ENCODE data around the gene CORO1C. TPM values are rescaled to one million over a fixed set of nuclear protein-coding genes. Genes with fewer than 3 reads are reported as not detected.

Gene CORO1C
- total RNA-seq, 3 donors from 2014 or later (not counting 1 experiment from before 2014, with no cell fraction given) = 28.9 to 43.5 (median 36.0) TPM

DNA sequence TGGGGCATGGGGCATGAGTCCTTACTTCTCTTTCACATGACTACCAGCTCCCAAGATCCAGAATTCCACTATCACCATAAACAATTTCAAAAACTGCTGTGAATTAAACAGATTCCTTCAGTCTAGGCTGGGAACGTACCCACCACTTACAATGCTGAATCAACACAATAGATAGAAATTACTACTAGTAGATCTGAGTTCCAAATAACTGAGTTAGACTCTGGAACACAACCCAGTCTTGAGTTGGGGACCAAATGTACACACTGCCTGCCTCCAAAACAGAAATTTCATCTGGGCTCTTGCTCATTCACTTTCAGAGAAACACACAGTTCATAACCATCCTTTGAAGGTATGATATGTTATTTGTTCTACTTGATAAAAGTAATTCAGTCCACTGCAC, 8.9 kb downstream of the CORO1C start:
- H3K4me1 ChIP-seq (ENCODE audit: control insufficient read depth, insufficient read depth, low read length) = peaks cover 10% of the 10 kb centered on the region
- H3K27me3 ChIP-seq (ENCODE audit: control insufficient read depth, insufficient read depth, low read length) = no peaks in the 10 kb centered on the region
- H3K27ac Mint-ChIP-seq = peak overlapping the region in 1 of 2 donors; percentile 47
- no peaks in the 10 kb centered on the region for H3K9me3 ChIP-seq (ENCODE audit: control insufficient read depth, insufficient read depth, low read length)
- peaks cover 25 to 41% of the 10 kb centered on the region in 2 donors for H3K4me1 Mint-ChIP-seq
- intact Hi-C loops (cut with micrococcal nuclease) = no loop called here
- ATAC-seq = no peak
- H3K4me3 Mint-ChIP-seq = no peak overlapping the region
- H3K36me3 ChIP-seq (ENCODE audit: control insufficient read depth, insufficient read depth, low read length) = no peaks in the 10 kb centered on the region
- H3K36me3 Mint-ChIP-seq = no peaks in the 10 kb centered on the region
- 83% methylated on average over 1 of the region's 1 CpG for WGBS (ENCODE audit: insufficient coverage)
- no peaks in the 10 kb centered on the region for H3K27me3 Mint-ChIP-seq (ENCODE audit: low read depth in 2 of 2)
- H3K27ac ChIP-seq (ENCODE audit: low read length) = no peak overlapping the region
- H3K4me3 ChIP-seq (ENCODE audit: low read length) = no peak overlapping the region
- TF ChIP-seq CTCF (IDR thresholded peaks at IDR 0.05) = no peak
- H3K9me3 Mint-ChIP-seq = no peaks in the 10 kb centered on the region
- DNase-seq = no peak

DNA sequence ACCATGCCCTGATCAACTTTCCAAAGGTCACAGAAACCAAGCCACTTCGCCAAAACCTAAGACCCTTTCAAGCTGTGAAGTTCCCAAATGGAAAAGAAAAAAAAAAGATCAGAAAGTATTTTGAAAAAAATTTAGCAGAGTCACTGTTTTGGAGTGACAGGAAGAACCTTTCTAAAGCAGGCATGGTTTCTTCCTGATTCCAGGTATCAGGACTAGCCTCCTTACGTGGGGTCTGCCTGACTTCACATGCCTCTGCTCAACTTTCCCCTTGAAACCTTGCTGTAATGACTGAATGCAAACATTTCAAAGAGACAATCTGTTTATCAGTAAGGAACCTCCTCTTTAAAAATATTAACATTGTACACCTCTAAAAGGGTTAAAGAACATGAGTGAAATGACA, 9.5 kb downstream of the CORO1C start:
- 86% methylated on average over 2 of the region's 2 CpGs for WGBS (ENCODE audit: insufficient coverage)
- no peak overlapping the region for H3K4me3 Mint-ChIP-seq
- no peak for TF ChIP-seq CTCF (IDR thresholded peaks at IDR 0.05)
- Histone ChIP-seq H3K4me3 (ENCODE audit: low read length) (no peak overlapping the region), H3K36me3 (ENCODE audit: control insufficient read depth, insufficient read depth, low read length) (no peaks in the 10 kb centered on the region), H3K4me1 (ENCODE audit: control insufficient read depth, insufficient read depth, low read length) (peaks cover 10% of the 10 kb centered on the region), H3K9me3 (ENCODE audit: control insufficient read depth, insufficient read depth, low read length) (no peaks in the 10 kb centered on the region), H3K27ac (ENCODE audit: low read length) (no peak overlapping the region), H3K27me3 (ENCODE audit: control insufficient read depth, insufficient read depth, low read length) (no peaks in the 10 kb centered on the region)
- no peak for DNase-seq
- peaks cover 27 to 40% of the 10 kb centered on the region in 2 donors for H3K4me1 Mint-ChIP-seq
- H3K27me3 Mint-ChIP-seq (ENCODE audit: low read depth in 2 of 2) = no peaks in the 10 kb centered on the region
- no peaks in the 10 kb centered on the region for H3K9me3 Mint-ChIP-seq
- H3K36me3 Mint-ChIP-seq = no peaks in the 10 kb centered on the region
- no peak for ATAC-seq
- intact Hi-C loops (cut with micrococcal nuclease) = no loop called here
- peak overlapping the region in 1 of 2 donors; percentile 47 for H3K27ac Mint-ChIP-seq

GRCh38 chr12:108720757-108721514, 10.4 kb downstream of the CORO1C start:
- no peaks in the 10 kb centered on the region for H3K36me3 Mint-ChIP-seq
- Histone ChIP-seq H3K9me3 (ENCODE audit: control insufficient read depth, insufficient read depth, low read length) (no peaks in the 10 kb centered on the region), H3K27ac (ENCODE audit: low read length) (no peak overlapping the region), H3K4me1 (ENCODE audit: control insufficient read depth, insufficient read depth, low read length) (peaks cover 10% of the 10 kb centered on the region), H3K4me3 (ENCODE audit: low read length) (no peak overlapping the region), H3K27me3 (ENCODE audit: control insufficient read depth, insufficient read depth, low read length) (no peaks in the 10 kb centered on the region), H3K36me3 (ENCODE audit: control insufficient read depth, insufficient read depth, low read length) (no peaks in the 10 kb centered on the region)
- ATAC-seq (no peak), DNase-seq (no peak)
- no peak for TF ChIP-seq CTCF (IDR thresholded peaks at IDR 0.05)
- intact Hi-C loops (cut with micrococcal nuclease) = no loop called here
- no peak overlapping the region for H3K27ac Mint-ChIP-seq
- H3K9me3 Mint-ChIP-seq = no peaks in the 10 kb centered on the region
- H3K4me1 Mint-ChIP-seq = peaks cover 32 to 40% of the 10 kb centered on the region in 2 donors
- over 99% methylated on average over 5 of the region's 5 CpGs for WGBS (ENCODE audit: insufficient coverage)
- no peaks in the 10 kb centered on the region for H3K27me3 Mint-ChIP-seq (ENCODE audit: low read depth in 2 of 2)
- H3K4me3 Mint-ChIP-seq = no peak overlapping the region

DNA sequence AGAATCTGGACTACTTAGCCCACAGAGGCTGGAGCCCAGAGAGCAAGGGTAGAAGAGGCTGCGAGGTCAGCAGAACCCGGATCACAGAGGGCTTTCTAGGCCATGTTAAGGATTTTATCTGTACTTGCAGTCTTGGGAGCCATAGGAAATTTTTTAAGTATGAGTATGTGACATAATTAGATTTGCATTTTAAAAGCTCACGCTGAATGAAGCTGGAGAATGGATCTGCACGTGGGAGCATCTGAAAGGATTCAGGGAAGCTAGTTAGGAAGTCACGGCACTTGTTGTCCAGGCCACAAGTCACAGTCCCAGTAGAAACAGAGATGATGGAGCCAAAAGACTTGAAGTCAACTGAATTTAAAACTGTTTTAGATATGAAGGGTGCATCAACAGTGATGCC, 14.1 kb downstream of the CORO1C start:
- H3K27me3 Mint-ChIP-seq (ENCODE audit: low read depth in 2 of 2) = no peaks in the 10 kb centered on the region
- no peak for TF ChIP-seq CTCF (IDR thresholded peaks at IDR 0.05)
- no peaks in the 10 kb centered on the region for H3K9me3 Mint-ChIP-seq
- H3K4me3 Mint-ChIP-seq = no peak overlapping the region
- DNase-seq (no peak), ATAC-seq (no peak)
- no peaks in the 10 kb centered on the region for H3K27me3 ChIP-seq (ENCODE audit: control insufficient read depth, insufficient read depth, low read length)
- no peaks in the 10 kb centered on the region for H3K36me3 Mint-ChIP-seq
- intact Hi-C loops (cut with micrococcal nuclease) = no loop called here
- H3K4me3 ChIP-seq (ENCODE audit: low read length) = no peak overlapping the region
- H3K36me3 ChIP-seq (ENCODE audit: control insufficient read depth, insufficient read depth, low read length) = no peaks in the 10 kb centered on the region
- H3K4me1 ChIP-seq (ENCODE audit: control insufficient read depth, insufficient read depth, low read length) = peaks cover 3% of the 10 kb centered on the region
- over 99% methylated on average over 5 of the region's 5 CpGs for WGBS (ENCODE audit: insufficient coverage)
- no peak overlapping the region for H3K27ac Mint-ChIP-seq
- no peak overlapping the region for H3K27ac ChIP-seq (ENCODE audit: low read length)
- no peaks in the 10 kb centered on the region for H3K9me3 ChIP-seq (ENCODE audit: control insufficient read depth, insufficient read depth, low read length)
- peaks cover 6 to 11% of the 10 kb centered on the region in 2 donors for H3K4me1 Mint-ChIP-seq

Measured in natural killer cell (primary cell).